HUES48 (cell line): ENCODE measurements around the gene INPP5A.

Source experiments
- H3K27ac ChIP-seq: one replicate; pipeline ENCODE4 v1.7.0; 2013; ENCODE audit warnings: low read depth, low read length, inconsistent platforms
- H3K27me3 ChIP-seq: 2 replicates; pipeline ENCODE4 v1.6.1; 2013; ENCODE audit warnings: mild to moderate bottlenecking, low read length; ENCODE audit not compliant: control insufficient read depth, insufficient read depth
- H3K36me3 ChIP-seq: 2 replicates; pipeline ENCODE4 v1.6.1; 2013; ENCODE audit warnings: low read length; ENCODE audit not compliant: control insufficient read depth, insufficient read depth
- H3K4me1 ChIP-seq: 2 replicates; pipeline ENCODE4 v1.6.1; 2013; ENCODE audit warnings: mild to moderate bottlenecking, low read length; ENCODE audit not compliant: control insufficient read depth, insufficient read depth
- H3K4me3 ChIP-seq: 2 replicates; pipeline ENCODE4 v1.5.1; 2013; ENCODE audit warnings: mild to moderate bottlenecking, low read depth, low read length
- H3K9ac ChIP-seq: 2 replicates; pipeline ENCODE4 v1.6.1; 2013; ENCODE audit warnings: mild to moderate bottlenecking, low read depth, low read length, moderate library complexity
- H3K9me3 ChIP-seq: 2 replicates; pipeline ENCODE4 v1.6.1; 2013; ENCODE audit warnings: low read length; ENCODE audit not compliant: control insufficient read depth, insufficient read depth

INPP5A gene

GRCh38 chr10:132774902-132775863 is 237.6 kb downstream of the INPP5A start:
- Histone ChIP-seq H3K27me3 (no peaks in the 10 kb centered on the region), H3K27ac (no peak overlapping the region), H3K4me1 (no peaks in the 10 kb centered on the region), H3K36me3 (no peaks in the 10 kb centered on the region), H3K9ac (no peak overlapping the region), H3K4me3 (no peak overlapping the region), H3K9me3 (no peaks in the 10 kb centered on the region)

- no peak overlapping the region for H3K9ac ChIP-seq
- H3K27ac ChIP-seq, result no peak overlapping the region
- no peaks in the 10 kb centered on the region for H3K9me3 ChIP-seq
- no peak overlapping the region for H3K4me3 ChIP-seq
- H3K36me3 ChIP-seq, result no peaks in the 10 kb centered on the region
- H3K27me3 ChIP-seq, result peaks cover 1% of the 10 kb centered on the region; the same call in 1 of the 2 replicates
- no peaks in the 10 kb centered on the region for H3K4me1 ChIP-seq
Measured at GRCh38 chr10:132776186-132776585, 238.6 kb downstream of the INPP5A start.

- H3K4me1 ChIP-seq, result no peaks in the 10 kb centered on the region
- H3K27me3 ChIP-seq, result peaks cover 7% of the 10 kb centered on the region; the same call in 1 of the 2 replicates
- no peak overlapping the region for H3K4me3 ChIP-seq
- no peaks in the 10 kb centered on the region for H3K36me3 ChIP-seq
- no peak overlapping the region for H3K27ac ChIP-seq
- H3K9ac ChIP-seq, result no peak overlapping the region
- no peaks in the 10 kb centered on the region for H3K9me3 ChIP-seq
Measured at GRCh38 chr10:132776821-132777220, 239.2 kb downstream of the INPP5A start.

- H3K4me1 ChIP-seq, result no peaks in the 10 kb centered on the region
- H3K9me3 ChIP-seq, result no peaks in the 10 kb centered on the region
- no peak overlapping the region for H3K4me3 ChIP-seq
- no peaks in the 10 kb centered on the region for H3K36me3 ChIP-seq
- peaks cover 14% of the 10 kb centered on the region for H3K27me3 ChIP-seq
- no peak overlapping the region for H3K27ac ChIP-seq
- H3K9ac ChIP-seq, result no peak overlapping the region
Measured at GRCh38 chr10:132777441-132777840, 239.9 kb downstream of the INPP5A start.

GRCh38 chr10:132779549-132780294 is 242.1 kb downstream of the INPP5A start:
- H3K4me1 ChIP-seq, result peaks cover 12% of the 10 kb centered on the region
- no peaks in the 10 kb centered on the region for H3K9me3 ChIP-seq
- no peaks in the 10 kb centered on the region for H3K36me3 ChIP-seq
- H3K4me3 ChIP-seq, result no peak overlapping the region
- H3K9ac ChIP-seq, result no peak overlapping the region
- peaks cover 36% of the 10 kb centered on the region for H3K27me3 ChIP-seq
- H3K27ac ChIP-seq, result no peak overlapping the region

GRCh38 chr10:132780356-132780755 is 242.8 kb downstream of the INPP5A start:
- Histone ChIP-seq H3K36me3 (no peaks in the 10 kb centered on the region), H3K4me3 (no peak overlapping the region), H3K9ac (no peak overlapping the region), H3K9me3 (no peaks in the 10 kb centered on the region), H3K27ac (no peak overlapping the region), H3K27me3 (peaks cover 43% of the 10 kb centered on the region), H3K4me1 (peaks cover 12% of the 10 kb centered on the region)

- Histone ChIP-seq H3K9ac (no peak overlapping the region), H3K4me1 (peaks cover 12% of the 10 kb centered on the region), H3K36me3 (no peaks in the 10 kb centered on the region), H3K27ac (no peak overlapping the region), H3K4me3 (no peak overlapping the region), H3K9me3 (no peaks in the 10 kb centered on the region), H3K27me3 (peaks cover 52% of the 10 kb centered on the region)
Measured at GRCh38 chr10:132781556-132781955, 244.0 kb downstream of the INPP5A start.

- no peaks in the 10 kb centered on the region for H3K9me3 ChIP-seq
- peaks cover 12% of the 10 kb centered on the region for H3K4me1 ChIP-seq
- no peaks in the 10 kb centered on the region for H3K36me3 ChIP-seq
- no peak overlapping the region for H3K27ac ChIP-seq
- peaks cover 69% of the 10 kb centered on the region for H3K27me3 ChIP-seq
- H3K9ac ChIP-seq, result no peak overlapping the region
- H3K4me3 ChIP-seq, result no peak overlapping the region
Measured at GRCh38 chr10:132783165-132783939, 245.8 kb downstream of the INPP5A start.

GRCh38 chr10:132783940-132784865 is 246.6 kb downstream of the INPP5A start:
- H3K4me3 ChIP-seq, result no peak overlapping the region
- H3K27ac ChIP-seq, result no peak overlapping the region
- H3K36me3 ChIP-seq, result no peaks in the 10 kb centered on the region
- peaks cover 78% of the 10 kb centered on the region for H3K27me3 ChIP-seq
- peaks cover 12% of the 10 kb centered on the region for H3K4me1 ChIP-seq
- H3K9me3 ChIP-seq, result no peaks in the 10 kb centered on the region
- H3K9ac ChIP-seq, result no peak overlapping the region
